B cell (primary cell): ENCODE measurements around the gene RGS10. TPM values are rescaled to one million over a fixed set of nuclear protein-coding genes. Genes with fewer than 3 reads are reported as not detected.

Experiments
- ATAC-seq: fragments of 200-7000 bp; cut with Tn5 transposase; one replicate; pipeline ENCODE4 v1.10.0; 2021; ENCODE audit warnings: low read depth, mild to moderate bottlenecking, moderate number of reproducible peaks, moderate library complexity
- CTCF ChIA-PET: fragments of 350-600 bp; sonication (Branson Sonifier 250); formaldehyde crosslinking; loops from one replicate; lab custom pipeline; 2021; ENCODE audit warnings: antibody characterized with exemption, inconsistent platforms; lab: Charles Lee
- POLR2A ChIA-PET: fragments of 350-600 bp; sonication (Branson Sonifier 250); formaldehyde crosslinking; loops from one replicate; lab custom pipeline; 2021; ENCODE audit warnings: antibody characterized with exemption; lab: Charles Lee
- DNase-seq: peaks from one replicate; pipeline ENCODE4 v3.0.0; 2013
- H2AFZ ChIP-seq: 2 replicates; pipeline ENCODE4 v1.6.1; 2012; ENCODE audit warnings: mild to moderate bottlenecking, low read depth, low read length; ENCODE audit not compliant: insufficient read depth, poor library complexity, severe bottlenecking
- H3K27ac ChIP-seq, 2 donors: 1 replicate in 1 of 2; 2 replicates in 1 of 2; pipeline ENCODE4 v1.5.1; 2012 to 2013; ENCODE audit warnings: low read length in 2 of 2, mild to moderate bottlenecking in 2 of 2, moderate library complexity in 1 of 2
- H3K27me3 ChIP-seq, 4 experiments: fragments of 200-600 bp in 1 of 4; sonication (generic) in 1 of 4; replicated peaks in 1 of 4; 1 replicate in 2 of 4; 2 replicates in 2 of 4; pipeline versions ENCODE4 v1.6.1 to v1.7.0; 2013 to 2016; ENCODE audit warnings: low read length in 3 of 4, mild to moderate bottlenecking in 2 of 4, mixed read lengths in 1 of 4, moderate library complexity in 1 of 4; ENCODE audit not compliant: insufficient read depth in 4 of 4, control insufficient read depth in 3 of 4; ENCODE audit errors: control extremely low read depth in 1 of 4
- H3K36me3 ChIP-seq, 2 experiments: replicated peaks in 1 of 2; 1 replicate in 1 of 2; 2 replicates in 1 of 2; pipeline versions ENCODE4 v1.6.1 to v1.7.1; 2013; ENCODE audit warnings: low read length in 1 of 2; ENCODE audit not compliant: insufficient read depth in 2 of 2, control insufficient read depth in 1 of 2; ENCODE audit errors: control extremely low read depth in 1 of 2, extremely low read depth in 1 of 2
- H3K4me1 ChIP-seq, 2 donors: fragments of 200-600 bp in 1 of 2; sonication (generic) in 1 of 2; 1 replicate in 1 of 2; 2 replicates in 1 of 2; pipeline versions ENCODE4 v1.5.1 to v1.6.1; 2013 to 2017; ENCODE audit warnings: low read length in 2 of 2; ENCODE audit not compliant: control insufficient read depth in 2 of 2, insufficient read depth in 2 of 2
- H3K4me2 ChIP-seq: replicated peaks from 2 replicates; pipeline ENCODE3; 2012; ENCODE audit warnings: mild to moderate bottlenecking, low read depth, low read length; ENCODE audit not compliant: poor library complexity, severe bottlenecking
- H3K4me3 ChIP-seq, 5 experiments: fragments of 200-600 bp in 1 of 5; sonication (generic) in 1 of 5; 1 replicate in 3 of 5; 2 replicates in 2 of 5; pipeline versions ENCODE4 v1.5.1 to v1.7.0; 2011 to 2016; ENCODE audit warnings: low read length in 4 of 5, mild to moderate bottlenecking in 4 of 5, low read depth in 2 of 5, control low read depth in 1 of 5, moderate library complexity in 1 of 5; ENCODE audit not compliant: insufficient read depth in 1 of 5; ENCODE audit errors: control extremely low read depth in 1 of 5, extremely low read depth in 1 of 5
- H3K79me2 ChIP-seq: fragments of 200-600 bp; sonication (generic); one replicate; pipeline ENCODE4 v1.6.0; 2016; ENCODE audit warnings: low read length; ENCODE audit not compliant: control insufficient read depth, insufficient read depth
- H3K9ac ChIP-seq: fragments of 200-600 bp; sonication (generic); 2 replicates; pipeline ENCODE4 v1.6.1; 2017; ENCODE audit warnings: mild to moderate bottlenecking, low read length, moderate library complexity
- H3K9me3 ChIP-seq, 3 donors: one replicate each; pipeline versions ENCODE4 v1.6.1 to v1.7.1; 2013; ENCODE audit warnings: low read length in 2 of 3; ENCODE audit not compliant: control insufficient read depth in 2 of 3, insufficient read depth in 1 of 3; ENCODE audit errors: control extremely low read depth in 1 of 3
- H4K20me1 ChIP-seq: 2 replicates; pipeline ENCODE4 v1.6.0; 2012; ENCODE audit warnings: mild to moderate bottlenecking, low read length; ENCODE audit not compliant: insufficient read depth, control insufficient read depth, poor library complexity, severe bottlenecking
- H3K27ac Mint-ChIP-seq: one replicate; pipeline ENCODE4 v1.8.0; 2021; ENCODE audit warnings: mixed read lengths
- H3K27me3 Mint-ChIP-seq: one replicate; pipeline ENCODE4 v1.8.0; 2021; ENCODE audit warnings: mixed read lengths
- H3K4me1 Mint-ChIP-seq: one replicate; pipeline ENCODE4 v1.8.0; 2021; ENCODE audit warnings: mixed read lengths
- H3K4me3 Mint-ChIP-seq: one replicate; pipeline ENCODE4 v1.8.0; 2021; ENCODE audit warnings: mixed read lengths
- H3K9me3 Mint-ChIP-seq: one replicate; pipeline ENCODE4 v1.8.0; 2022; ENCODE audit warnings: mixed read lengths; ENCODE audit not compliant: insufficient read depth
- EZH2 ChIP-seq: IDR thresholded peaks from 2 replicates; pipeline ENCODE4 v1.6.1; 2012; ENCODE audit warnings: borderline replicate concordance, low read depth, mild to moderate bottlenecking, moderate library complexity, low read length; ENCODE audit not compliant: insufficient read depth, poor library complexity, severe bottlenecking
- WGBS: methylation state at CpG from one replicate; pipeline ENCODE4 v1.1.5; 2013; ENCODE audit warnings: missing lambda C conversion rate; ENCODE audit not compliant: insufficient coverage; 5-methylcytosine and 5-hydroxymethylcytosine counted together
- intact Hi-C: fragments of 100-400 bp; cut with micrococcal nuclease; formaldehyde crosslinking; loops from one replicate; pipeline ENCODE4 v1.10.0; 2022
- polyA plus RNA-seq: library from polyadenylated mRNA; depleted of rRNA; stranded (reverse); fragments of >200 nt; gene quantifications from 2 replicates; pipeline ENCODE4 v1.2.3, GENCODE V29; 2012
- total RNA-seq, 2 donors: library from RNA; stranded (reverse); fragments of 120-200 nt in 1 of 2; gene quantifications; 1 replicate in 1 of 2; 2 replicates in 1 of 2; pipeline versions ENCODE4 v1.2.3 to v1.2.4, GENCODE V29; 2013 to 2022
- TF ChIP-seq, protein P1 (sequence below): fragments of 200-600 bp; IDR thresholded peaks from one replicate; pipeline ENCODE4 v1.8.0; 2022; ENCODE audit warnings: antibody characterized with exemption, mild to moderate bottlenecking

Gene RGS10
- total and polyA plus RNA-seq, 2 donors (not counting 1 experiment from before 2014, with no cell fraction given) = 10.9 to 20.3 TPM

DNA sequence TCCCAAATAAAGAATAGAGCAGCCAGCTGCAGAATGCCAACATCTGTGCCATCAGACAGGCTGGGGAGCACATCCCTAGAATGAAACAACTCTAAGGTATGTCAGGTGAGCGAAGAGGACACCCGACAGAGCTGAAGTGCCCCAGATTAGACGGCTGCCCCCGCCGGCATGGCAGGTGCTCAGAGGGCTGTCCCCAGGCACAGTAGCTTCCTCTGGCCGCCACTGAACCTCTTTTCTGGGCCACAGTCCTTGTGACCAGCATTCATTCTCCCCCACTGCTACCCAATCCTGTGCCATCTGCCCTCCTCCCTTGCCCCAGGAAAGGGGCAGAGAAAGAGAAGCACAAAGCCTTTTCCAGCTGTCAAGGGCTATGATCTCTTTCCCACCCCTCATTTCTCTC lies 41.7 kb downstream of the RGS10 start:
- ChIA-PET CTCF (interaction anchor here (1.5 kb wide), 1 partner anchor 43 kb away, joined by 4 read pairs; no protein-coding TSS in a partner anchor), POLR2A (no interaction called here)
- H3K4me3 Mint-ChIP-seq = no peak overlapping the region

DNA sequence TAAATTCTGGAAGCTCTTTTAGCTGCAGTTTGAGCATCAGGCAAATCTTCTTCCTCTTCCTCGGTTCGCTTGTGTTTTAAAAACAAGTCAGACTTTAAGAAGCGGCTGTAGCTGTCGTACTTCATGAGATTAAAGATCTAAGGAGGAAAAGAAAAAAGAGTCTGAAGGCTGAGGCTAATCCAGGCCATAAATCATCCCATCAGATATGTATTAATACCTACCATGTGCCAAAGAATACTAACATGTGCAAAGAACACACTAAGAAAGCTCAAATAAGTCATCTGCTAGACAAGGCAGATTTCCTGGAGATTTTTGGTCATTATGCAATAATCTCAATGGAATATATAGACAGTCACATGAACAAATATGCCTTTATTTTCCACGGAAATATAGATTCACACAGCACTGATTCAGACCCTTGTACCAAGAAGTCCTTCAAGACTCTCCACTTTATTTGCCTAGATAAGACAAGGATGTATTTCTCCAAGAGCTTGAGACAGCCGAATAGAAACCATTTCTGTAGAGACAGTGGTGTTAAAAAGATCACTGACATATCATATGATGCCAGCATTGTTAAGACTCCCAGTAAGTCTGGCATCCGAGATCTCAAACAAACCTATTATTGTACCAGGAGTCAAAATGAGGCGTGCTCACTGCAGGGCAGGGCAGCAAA lies 42.3 kb downstream of the RGS10 start:
- H3K79me2 ChIP-seq = no peaks in the 10 kb centered on the region
- no peak overlapping the region for H3K9ac ChIP-seq
- ATAC-seq (no peak), DNase-seq (no peak)
- intact Hi-C loops = no loop called here
- no peak overlapping the region for H3K4me2 ChIP-seq
- no peaks in the 10 kb centered on the region for H3K27me3 ChIP-seq
- TF ChIP-seq, protein P1, sequence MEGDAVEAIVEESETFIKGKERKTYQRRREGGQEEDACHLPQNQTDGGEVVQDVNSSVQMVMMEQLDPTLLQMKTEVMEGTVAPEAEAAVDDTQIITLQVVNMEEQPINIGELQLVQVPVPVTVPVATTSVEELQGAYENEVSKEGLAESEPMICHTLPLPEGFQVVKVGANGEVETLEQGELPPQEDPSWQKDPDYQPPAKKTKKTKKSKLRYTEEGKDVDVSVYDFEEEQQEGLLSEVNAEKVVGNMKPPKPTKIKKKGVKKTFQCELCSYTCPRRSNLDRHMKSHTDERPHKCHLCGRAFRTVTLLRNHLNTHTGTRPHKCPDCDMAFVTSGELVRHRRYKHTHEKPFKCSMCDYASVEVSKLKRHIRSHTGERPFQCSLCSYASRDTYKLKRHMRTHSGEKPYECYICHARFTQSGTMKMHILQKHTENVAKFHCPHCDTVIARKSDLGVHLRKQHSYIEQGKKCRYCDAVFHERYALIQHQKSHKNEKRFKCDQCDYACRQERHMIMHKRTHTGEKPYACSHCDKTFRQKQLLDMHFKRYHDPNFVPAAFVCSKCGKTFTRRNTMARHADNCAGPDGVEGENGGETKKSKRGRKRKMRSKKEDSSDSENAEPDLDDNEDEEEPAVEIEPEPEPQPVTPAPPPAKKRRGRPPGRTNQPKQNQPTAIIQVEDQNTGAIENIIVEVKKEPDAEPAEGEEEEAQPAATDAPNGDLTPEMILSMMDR = no peak
- H3K4me3 ChIP-seq = no peak overlapping the region
- peaks cover 0 to 9% of the 10 kb centered on the region in 2 experiments for H3K36me3 ChIP-seq
- Mint-ChIP-seq H3K27me3 (no peaks in the 10 kb centered on the region), H3K4me3 (no peak overlapping the region), H3K9me3 (no peaks in the 10 kb centered on the region), H3K27ac (no peak overlapping the region), H3K4me1 (peaks cover 18% of the 10 kb centered on the region)
- ChIA-PET CTCF (interaction anchor here (0.7 to 1.5 kb wide), 4 partner anchors 17 to 294 kb away, joined by 3 to 4 read pairs (median 4); no protein-coding TSS in a partner anchor), POLR2A (no interaction called here)
- 100% methylated on average over 2 of the region's 8 CpGs for WGBS
- no peaks in the 10 kb centered on the region for H4K20me1 ChIP-seq
- H3K9me3 ChIP-seq = no peaks in the 10 kb centered on the region
- H2AFZ ChIP-seq = no peak overlapping the region
- peaks cover 13 to 16% of the 10 kb centered on the region in 2 donors for H3K4me1 ChIP-seq
- H3K27ac ChIP-seq = no peak overlapping the region

More for the DNA sequence above, 41.7 kb downstream of the RGS10 start:
- Mint-ChIP-seq H3K27me3 (no peaks in the 10 kb centered on the region), H3K4me1 (peaks cover 18% of the 10 kb centered on the region), H3K27ac (no peak overlapping the region), H3K9me3 (no peaks in the 10 kb centered on the region)
- intact Hi-C loops = no loop called here
- TF ChIP-seq, protein P1 = no peak
- TF ChIP-seq EZH2 = no peak
- WGBS = 85% methylated on average over 6 of the region's 6 CpGs
- Histone ChIP-seq H3K4me3 (no peak overlapping the region), H3K9me3 (no peaks in the 10 kb centered on the region), H3K79me2 (no peaks in the 10 kb centered on the region), H3K27me3 (no peaks in the 10 kb centered on the region), H3K36me3 (peaks cover 0 to 9% of the 10 kb centered on the region in 2 experiments), H3K9ac (no peak overlapping the region), H3K4me2 (no peak overlapping the region), H3K27ac (no peak overlapping the region), H3K4me1 (peaks cover 13 to 16% of the 10 kb centered on the region in 2 donors), H4K20me1 (no peaks in the 10 kb centered on the region), H2AFZ (no peak overlapping the region)
- no peak for ATAC-seq
- no peak for DNase-seq
